ENCODE results near the gene C11orf68. TPM values are rescaled to one million over a fixed set of nuclear protein-coding genes. Genes with fewer than 3 reads are reported as not detected.

C11orf68 gene
- total and polyA plus RNA-seq, 10 of the 15 experiments (the other 5 are each of a cell fraction or from before 2014, with no cell fraction given) = 3.0 to 25.4 (median 16.7) TPM

DNA sequence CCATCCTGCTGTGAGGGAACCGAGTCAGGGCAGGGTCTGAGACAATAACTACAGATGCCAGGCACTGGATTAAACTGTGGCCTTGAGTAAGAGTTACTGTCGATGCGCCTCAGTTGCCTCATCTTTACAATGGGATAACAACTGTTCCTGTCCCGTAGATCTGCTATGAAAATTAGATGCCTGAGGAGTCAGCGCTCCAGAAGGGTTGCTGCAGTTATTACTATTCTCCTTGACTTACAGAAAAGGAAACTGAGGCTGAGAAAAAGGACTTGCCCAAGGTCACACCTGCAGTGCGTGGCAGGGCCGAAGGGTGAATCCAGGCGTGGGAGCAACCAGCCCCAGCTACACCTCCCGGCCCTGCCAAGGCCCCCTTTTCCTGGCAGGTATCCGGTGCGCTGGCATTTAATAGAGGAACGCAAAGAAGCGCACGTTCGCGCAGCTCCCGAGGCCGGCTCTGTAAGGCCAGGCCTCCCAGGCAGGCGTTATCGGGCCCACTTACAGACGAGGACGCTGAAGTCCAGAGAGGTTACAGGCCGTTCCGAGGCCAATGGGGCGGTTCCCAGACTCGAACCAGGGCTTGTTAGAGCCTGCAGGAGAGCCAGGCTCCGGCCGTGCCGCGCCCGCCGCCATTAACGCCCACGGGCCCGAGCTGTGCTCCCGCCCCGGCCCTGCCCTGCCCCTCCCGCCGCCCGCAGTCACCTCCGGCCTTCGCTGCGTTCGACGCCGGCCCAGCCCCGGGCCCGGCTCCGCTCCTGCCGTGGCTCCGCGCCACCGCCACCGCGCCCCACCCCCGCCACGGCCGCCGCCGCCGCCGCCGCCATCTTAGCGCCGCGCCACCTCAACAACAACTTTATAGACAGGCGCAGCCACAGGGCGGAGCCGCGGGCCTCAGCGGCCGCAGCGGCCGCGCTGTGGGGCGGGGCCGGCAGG, at the start of gene C11orf68 (continued):
- TF ChIP-seq, protein P1, sequence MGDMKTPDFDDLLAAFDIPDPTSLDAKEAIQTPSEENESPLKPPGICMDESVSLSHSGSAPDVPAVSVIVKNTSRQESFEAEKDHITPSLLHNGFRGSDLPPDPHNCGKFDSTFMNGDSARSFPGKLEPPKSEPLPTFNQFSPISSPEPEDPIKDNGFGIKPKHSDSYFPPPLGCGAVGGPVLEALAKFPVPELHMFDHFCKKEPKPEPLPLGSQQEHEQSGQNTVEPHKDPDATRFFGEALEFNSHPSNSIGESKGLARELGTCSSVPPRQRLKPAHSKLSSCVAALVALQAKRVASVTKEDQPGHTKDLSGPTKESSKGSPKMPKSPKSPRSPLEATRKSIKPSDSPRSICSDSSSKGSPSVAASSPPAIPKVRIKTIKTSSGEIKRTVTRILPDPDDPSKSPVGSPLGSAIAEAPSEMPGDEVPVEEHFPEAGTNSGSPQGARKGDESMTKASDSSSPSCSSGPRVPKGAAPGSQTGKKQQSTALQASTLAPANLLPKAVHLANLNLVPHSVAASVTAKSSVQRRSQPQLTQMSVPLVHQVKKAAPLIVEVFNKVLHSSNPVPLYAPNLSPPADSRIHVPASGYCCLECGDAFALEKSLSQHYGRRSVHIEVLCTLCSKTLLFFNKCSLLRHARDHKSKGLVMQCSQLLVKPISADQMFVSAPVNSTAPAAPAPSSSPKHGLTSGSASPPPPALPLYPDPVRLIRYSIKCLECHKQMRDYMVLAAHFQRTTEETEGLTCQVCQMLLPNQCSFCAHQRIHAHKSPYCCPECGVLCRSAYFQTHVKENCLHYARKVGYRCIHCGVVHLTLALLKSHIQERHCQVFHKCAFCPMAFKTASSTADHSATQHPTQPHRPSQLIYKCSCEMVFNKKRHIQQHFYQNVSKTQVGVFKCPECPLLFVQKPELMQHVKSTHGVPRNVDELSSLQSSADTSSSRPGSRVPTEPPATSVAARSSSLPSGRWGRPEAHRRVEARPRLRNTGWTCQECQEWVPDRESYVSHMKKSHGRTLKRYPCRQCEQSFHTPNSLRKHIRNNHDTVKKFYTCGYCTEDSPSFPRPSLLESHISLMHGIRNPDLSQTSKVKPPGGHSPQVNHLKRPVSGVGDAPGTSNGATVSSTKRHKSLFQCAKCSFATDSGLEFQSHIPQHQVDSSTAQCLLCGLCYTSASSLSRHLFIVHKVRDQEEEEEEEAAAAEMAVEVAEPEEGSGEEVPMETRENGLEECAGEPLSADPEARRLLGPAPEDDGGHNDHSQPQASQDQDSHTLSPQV (IDR thresholded peaks at IDR 0.05) = no peak
- TF ChIP-seq MEF2B (IDR thresholded peaks at IDR 0.05; ENCODE audit: partially characterized antibody, poor library complexity, severe bottlenecking) = no peak
- TF ChIP-seq, protein P2, sequence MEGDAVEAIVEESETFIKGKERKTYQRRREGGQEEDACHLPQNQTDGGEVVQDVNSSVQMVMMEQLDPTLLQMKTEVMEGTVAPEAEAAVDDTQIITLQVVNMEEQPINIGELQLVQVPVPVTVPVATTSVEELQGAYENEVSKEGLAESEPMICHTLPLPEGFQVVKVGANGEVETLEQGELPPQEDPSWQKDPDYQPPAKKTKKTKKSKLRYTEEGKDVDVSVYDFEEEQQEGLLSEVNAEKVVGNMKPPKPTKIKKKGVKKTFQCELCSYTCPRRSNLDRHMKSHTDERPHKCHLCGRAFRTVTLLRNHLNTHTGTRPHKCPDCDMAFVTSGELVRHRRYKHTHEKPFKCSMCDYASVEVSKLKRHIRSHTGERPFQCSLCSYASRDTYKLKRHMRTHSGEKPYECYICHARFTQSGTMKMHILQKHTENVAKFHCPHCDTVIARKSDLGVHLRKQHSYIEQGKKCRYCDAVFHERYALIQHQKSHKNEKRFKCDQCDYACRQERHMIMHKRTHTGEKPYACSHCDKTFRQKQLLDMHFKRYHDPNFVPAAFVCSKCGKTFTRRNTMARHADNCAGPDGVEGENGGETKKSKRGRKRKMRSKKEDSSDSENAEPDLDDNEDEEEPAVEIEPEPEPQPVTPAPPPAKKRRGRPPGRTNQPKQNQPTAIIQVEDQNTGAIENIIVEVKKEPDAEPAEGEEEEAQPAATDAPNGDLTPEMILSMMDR (IDR thresholded peaks at IDR 0.05 in 2 of 3, conservative IDR thresholded peaks at IDR 0.05 in 1 of 3; ENCODE audit: control insufficient read depth in 2 of 3, extremely low read depth in 1 of 3, insufficient read depth in 1 of 3, low read depth in 3 of 3, low read length in 3 of 3) = no peak
- no peak for TF ChIP-seq NR2C1 (IDR thresholded peaks at IDR 0.05)
- TF ChIP-seq RUNX3 (IDR thresholded peaks at IDR 0.05; ENCODE audit: low read length) = no peak
- no peak for TF ChIP-seq NFYA (IDR thresholded peaks at IDR 0.05; ENCODE audit: borderline replicate concordance, low read depth, low read length)
- TF ChIP-seq IRF4 (IDR thresholded peaks at IDR 0.05; ENCODE audit: low read depth, low read length) = no peak
- TF ChIP-seq, protein P3, sequence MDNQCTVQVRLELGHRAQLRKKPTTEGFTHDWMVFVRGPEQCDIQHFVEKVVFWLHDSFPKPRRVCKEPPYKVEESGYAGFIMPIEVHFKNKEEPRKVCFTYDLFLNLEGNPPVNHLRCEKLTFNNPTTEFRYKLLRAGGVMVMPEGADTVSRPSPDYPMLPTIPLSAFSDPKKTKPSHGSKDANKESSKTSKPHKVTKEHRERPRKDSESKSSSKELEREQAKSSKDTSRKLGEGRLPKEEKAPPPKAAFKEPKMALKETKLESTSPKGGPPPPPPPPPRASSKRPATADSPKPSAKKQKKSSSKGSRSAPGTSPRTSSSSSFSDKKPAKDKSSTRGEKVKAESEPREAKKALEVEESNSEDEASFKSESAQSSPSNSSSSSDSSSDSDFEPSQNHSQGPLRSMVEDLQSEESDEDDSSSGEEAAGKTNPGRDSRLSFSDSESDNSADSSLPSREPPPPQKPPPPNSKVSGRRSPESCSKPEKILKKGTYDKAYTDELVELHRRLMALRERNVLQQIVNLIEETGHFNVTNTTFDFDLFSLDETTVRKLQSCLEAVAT (IDR thresholded peaks at IDR 0.05) = peak; percentile 46; the same call in 1 of the 2 replicates
- no peak for TF ChIP-seq TBL1XR1 (IDR thresholded peaks at IDR 0.05; ENCODE audit: low read depth, low read length)
- no peak for TF ChIP-seq TCF7 (IDR thresholded peaks at IDR 0.05; ENCODE audit: borderline replicate concordance)
- no peak for TF ChIP-seq STAT1 (conservative IDR thresholded peaks at IDR 0.05)
- peak; percentile 42 for TF ChIP-seq BACH1 (IDR thresholded peaks at IDR 0.05; ENCODE audit: borderline replicate concordance)
- peak; percentile 41 for TF ChIP-seq LARP7 (IDR thresholded peaks at IDR 0.05)
- TF ChIP-seq, protein P4, sequence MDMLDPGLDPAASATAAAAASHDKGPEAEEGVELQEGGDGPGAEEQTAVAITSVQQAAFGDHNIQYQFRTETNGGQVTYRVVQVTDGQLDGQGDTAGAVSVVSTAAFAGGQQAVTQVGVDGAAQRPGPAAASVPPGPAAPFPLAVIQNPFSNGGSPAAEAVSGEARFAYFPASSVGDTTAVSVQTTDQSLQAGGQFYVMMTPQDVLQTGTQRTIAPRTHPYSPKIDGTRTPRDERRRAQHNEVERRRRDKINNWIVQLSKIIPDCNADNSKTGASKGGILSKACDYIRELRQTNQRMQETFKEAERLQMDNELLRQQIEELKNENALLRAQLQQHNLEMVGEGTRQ (IDR thresholded peaks at IDR 0.05; ENCODE audit: borderline replicate concordance, low read depth, low read length) = no peak
- no peak for TF ChIP-seq HCFC1 (IDR thresholded peaks at IDR 0.05; ENCODE audit: low read length)
- TF ChIP-seq CREM (IDR thresholded peaks at IDR 0.05; ENCODE audit: low read depth) = no peak
- no peak for TF ChIP-seq PML (IDR thresholded peaks at IDR 0.05; ENCODE audit: low read length)
- TF ChIP-seq, protein P5, sequence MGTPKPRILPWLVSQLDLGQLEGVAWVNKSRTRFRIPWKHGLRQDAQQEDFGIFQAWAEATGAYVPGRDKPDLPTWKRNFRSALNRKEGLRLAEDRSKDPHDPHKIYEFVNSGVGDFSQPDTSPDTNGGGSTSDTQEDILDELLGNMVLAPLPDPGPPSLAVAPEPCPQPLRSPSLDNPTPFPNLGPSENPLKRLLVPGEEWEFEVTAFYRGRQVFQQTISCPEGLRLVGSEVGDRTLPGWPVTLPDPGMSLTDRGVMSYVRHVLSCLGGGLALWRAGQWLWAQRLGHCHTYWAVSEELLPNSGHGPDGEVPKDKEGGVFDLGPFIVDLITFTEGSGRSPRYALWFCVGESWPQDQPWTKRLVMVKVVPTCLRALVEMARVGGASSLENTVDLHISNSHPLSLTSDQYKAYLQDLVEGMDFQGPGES (IDR thresholded peaks at IDR 0.05) = no peak
- TF ChIP-seq RCOR1 (conservative IDR thresholded peaks at IDR 0.05; ENCODE audit: low read depth, low read length) = 0 out of 2 replicates have a peak, but pooled peaks have one; percentile 10

Measured in GM12878 (cell line).